Endothelial cell of umbilical vein (primary cell): ENCODE data around the gene EIF4E3. TPM values are rescaled to one million over a fixed set of nuclear protein-coding genes. Genes with fewer than 3 reads are reported as not detected.

Experiments used
- BruUV-seq: library from RNA; stranded (reverse); fragments of 400-500 nt; replicated peaks from 2 replicates; lab custom pipeline; 2021; lab: Mats Ljungman, UMichigan
- CTCF ChIA-PET: fragments of 300-600, 350-600 bp; sonication (Branson Sonifier 250); formaldehyde crosslinking; loops from one replicate; lab custom pipeline; 2021; ENCODE audit warnings: antibody characterized with exemption, inconsistent platforms; lab: Charles Lee
- POLR2A ChIA-PET: fragments of 300-600, 350-600 bp; sonication (Branson Sonifier 250); formaldehyde crosslinking; loops from one replicate; lab custom pipeline; 2021; ENCODE audit warnings: antibody characterized with exemption, inconsistent platforms; lab: Charles Lee
- DNase-seq: peaks from one replicate; pipeline ENCODE4 v3.0.0-alpha.2; 2011; ENCODE audit warnings: low read depth, low spot score
- FAIRE-seq: peaks from 2 replicates; lab custom pipeline; 2011; peaks lifted over from hg19 to GRCh38; lab: Jason Lieb, UNC
- H2AFZ ChIP-seq: 2 replicates; pipeline ENCODE4 v1.6.0; 2012; ENCODE audit warnings: low read depth, low read length, control low read depth, inconsistent platforms
- H3K27ac ChIP-seq: 2 replicates; pipeline ENCODE4 v1.5.1; 2011; ENCODE audit warnings: low read depth, mild to moderate bottlenecking, control low read depth, low read length, moderate library complexity; ENCODE audit not compliant: insufficient read depth
- H3K27me3 ChIP-seq, 2 experiments: 2 replicates each; pipeline versions ENCODE4 v1.6.0 to v1.6.1; 2011; ENCODE audit warnings: low read length in 2 of 2, mixed read lengths in 1 of 2; ENCODE audit not compliant: control insufficient read depth in 2 of 2, insufficient read depth in 2 of 2
- H3K36me3 ChIP-seq, 2 experiments: 2 replicates in 1 of 2; 3 replicates in 1 of 2; pipeline ENCODE4 v1.5.1; 2011; ENCODE audit warnings: low read length in 2 of 2, mild to moderate bottlenecking in 1 of 2, moderate library complexity in 1 of 2; ENCODE audit not compliant: control insufficient read depth in 2 of 2, insufficient read depth in 2 of 2; ENCODE audit errors: extremely low read depth in 1 of 2
- H3K4me1 ChIP-seq: 3 replicates; pipeline ENCODE4 v1.5.1; 2011; ENCODE audit warnings: mild to moderate bottlenecking, low read length; ENCODE audit not compliant: control insufficient read depth, insufficient read depth; ENCODE audit errors: extremely low read depth
- H3K4me2 ChIP-seq: 2 replicates; pipeline ENCODE4 v1.6.1; 2011; ENCODE audit warnings: low read length, control low read depth, mixed read lengths; ENCODE audit not compliant: insufficient read depth
- H3K4me3 ChIP-seq, 3 experiments: fragments of 200-600 bp in 1 of 3; sonication (generic), shearing (Covaris generic) in 1 of 3; replicated peaks in 1 of 3; 2 replicates each; pipeline ENCODE4 v1.5.1; 2011 to 2016; ENCODE audit warnings: control low read depth in 3 of 3, low read length in 3 of 3, mild to moderate bottlenecking in 2 of 3, inconsistent platforms in 1 of 3, low read depth in 1 of 3, moderate library complexity in 1 of 3; ENCODE audit not compliant: insufficient read depth in 1 of 3
- H3K79me2 ChIP-seq: 2 replicates; pipeline ENCODE4 v1.6.0; 2012; ENCODE audit warnings: low read length, inconsistent platforms; ENCODE audit not compliant: control insufficient read depth, insufficient read depth
- H3K9ac ChIP-seq: replicated peaks from 2 replicates; pipeline ENCODE3; 2011; ENCODE audit warnings: low read length, control low read depth; ENCODE audit not compliant: insufficient read depth; ENCODE audit errors: extremely low read depth
- H3K9me1 ChIP-seq: replicated peaks from 3 replicates; pipeline ENCODE4 v1.6.0; 2011; ENCODE audit warnings: mild to moderate bottlenecking, low read length; ENCODE audit not compliant: control insufficient read depth, insufficient read depth; ENCODE audit errors: extremely low read depth
- H3K9me3 ChIP-seq: replicated peaks from 2 replicates; pipeline ENCODE4 v1.5.1; 2012; ENCODE audit warnings: low read length, inconsistent platforms; ENCODE audit not compliant: control insufficient read depth, insufficient read depth
- H4K20me1 ChIP-seq: replicated peaks from 2 replicates; pipeline ENCODE3; 2011; ENCODE audit warnings: mild to moderate bottlenecking, low read length; ENCODE audit not compliant: control insufficient read depth, insufficient read depth; ENCODE audit errors: extremely low read depth
- FOS ChIP-seq: IDR thresholded peaks from 2 replicates; pipeline ENCODE4 v1.6.1; 2011; ENCODE audit warnings: mild to moderate bottlenecking, low read length, moderate library complexity, borderline replicate concordance; ENCODE audit not compliant: insufficient read depth
- JUN ChIP-seq: IDR thresholded peaks from 2 replicates; pipeline ENCODE4 v1.6.1; 2011; ENCODE audit warnings: borderline replicate concordance, low read depth; ENCODE audit not compliant: insufficient read length, insufficient read depth
- MYC ChIP-seq: IDR thresholded peaks from one replicate; pipeline ENCODE4 v1.6.1; 2011; ENCODE audit warnings: mild to moderate bottlenecking, low read depth, low read length
- POLR2A ChIP-seq: IDR thresholded peaks from 2 replicates; pipeline ENCODE4 v1.6.1; 2012; ENCODE audit warnings: low read depth, mild to moderate bottlenecking, control low read depth, low read length
- POLR2AphosphoS5 ChIP-seq: IDR thresholded peaks from 2 replicates; pipeline ENCODE4 v1.6.1; 2012; ENCODE audit warnings: low read depth, mild to moderate bottlenecking, control low read depth, low read length, moderate library complexity; ENCODE audit not compliant: insufficient read depth
- dilution Hi-C: fragments of 300-500 bp; cut with MboI; formaldehyde crosslinking; loops from one replicate; pipeline ENCODE4 v1.15.0; 2019; ENCODE audit warnings: low sequenced_read_pairs; ENCODE audit not compliant: extremely low pct_ligation_motif_present
- intact Hi-C: fragments of 100-400 bp; cut with micrococcal nuclease; formaldehyde crosslinking; loops from one replicate; pipeline ENCODE4 v1.10.0; 2022
- polyA plus RNA-seq, 4 experiments: library from polyadenylated mRNA; depleted of rRNA in 3 of 4; stranded (reverse) in 3 of 4; unstranded in 1 of 4; fragments of >200 nt; gene quantifications; 2 replicates each; pipeline versions ENCODE4 v1.2.1 to v1.2.3, GENCODE V29; 2011 to 2012; ENCODE audit warnings: missing spikeins in 1 of 4
- total RNA-seq: library from RNA; stranded (reverse); gene quantifications from 2 replicates; pipeline ENCODE4 v1.2.3, GENCODE V29; 2021
- TF ChIP-seq, protein P1 (sequence below), 2 donors: IDR thresholded peaks; 1 replicate in 1 of 2; 2 replicates in 1 of 2; pipeline ENCODE4 v1.5.1; 2011; ENCODE audit warnings: low read length in 2 of 2, mild to moderate bottlenecking in 2 of 2, moderate library complexity in 2 of 2, control low read depth in 1 of 2, inconsistent platforms in 1 of 2, low read depth in 1 of 2; ENCODE audit not compliant: insufficient read depth in 1 of 2; ENCODE audit errors: extremely low read depth in 1 of 2
- TF ChIP-seq, protein P2 (sequence below): IDR thresholded peaks from 2 replicates; pipeline ENCODE4 v1.6.1; 2011; ENCODE audit not compliant: insufficient read depth, insufficient read length

The EIF4E3 gene
- total and polyA plus RNA-seq, 2 donors (not counting 3 experiments of a cell fraction or from before 2014, with no cell fraction given): 1.3 to 4.9 TPM

DNA sequence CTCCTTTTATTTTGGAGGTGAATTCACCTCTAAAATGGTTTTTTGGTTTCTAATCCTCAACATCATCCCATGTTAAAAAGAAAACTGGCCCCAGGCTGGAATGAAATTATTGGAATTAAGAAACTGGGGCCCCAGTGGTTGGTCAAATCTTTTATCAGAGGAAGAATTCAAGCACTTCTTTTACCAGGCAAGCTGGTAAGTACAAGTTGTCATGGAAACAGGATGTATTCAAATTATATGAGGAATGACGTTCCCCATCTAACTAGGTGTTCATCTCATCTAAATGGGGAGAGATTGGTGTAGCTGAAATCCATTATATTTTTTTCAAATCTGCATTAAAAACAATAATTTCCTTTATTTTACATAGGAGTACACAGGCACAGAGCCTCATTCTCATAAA is 9.7 kb upstream of the EIF4E3 start:
- DNase-seq: no peak
- Histone ChIP-seq H3K36me3 (no peaks in the 10 kb centered on the region), H3K27me3 (peaks cover 6 to 31% of the 10 kb centered on the region in 2 experiments), H3K9me1 (no peaks in the 10 kb centered on the region), H3K9me3 (no peaks in the 10 kb centered on the region), H3K4me2 (no peak overlapping the region), H3K9ac (no peak overlapping the region), H2AFZ (no peak overlapping the region), H3K79me2 (no peaks in the 10 kb centered on the region), H3K4me3 (no peak overlapping the region), H3K4me1 (no peaks in the 10 kb centered on the region), H4K20me1 (no peaks in the 10 kb centered on the region), H3K27ac (no peak overlapping the region)
- intact Hi-C loops (loop anchor here (5.0 kb wide), 1 partner anchor 1352 kb away; no protein-coding TSS in a partner anchor), dilution Hi-C loops (no loop called here)
- ChIA-PET CTCF (no interaction called here), POLR2A (no interaction called here)
- no peak for FAIRE-seq
- no TSS peak for BruUV-seq
- TF ChIP-seq, protein P1, sequence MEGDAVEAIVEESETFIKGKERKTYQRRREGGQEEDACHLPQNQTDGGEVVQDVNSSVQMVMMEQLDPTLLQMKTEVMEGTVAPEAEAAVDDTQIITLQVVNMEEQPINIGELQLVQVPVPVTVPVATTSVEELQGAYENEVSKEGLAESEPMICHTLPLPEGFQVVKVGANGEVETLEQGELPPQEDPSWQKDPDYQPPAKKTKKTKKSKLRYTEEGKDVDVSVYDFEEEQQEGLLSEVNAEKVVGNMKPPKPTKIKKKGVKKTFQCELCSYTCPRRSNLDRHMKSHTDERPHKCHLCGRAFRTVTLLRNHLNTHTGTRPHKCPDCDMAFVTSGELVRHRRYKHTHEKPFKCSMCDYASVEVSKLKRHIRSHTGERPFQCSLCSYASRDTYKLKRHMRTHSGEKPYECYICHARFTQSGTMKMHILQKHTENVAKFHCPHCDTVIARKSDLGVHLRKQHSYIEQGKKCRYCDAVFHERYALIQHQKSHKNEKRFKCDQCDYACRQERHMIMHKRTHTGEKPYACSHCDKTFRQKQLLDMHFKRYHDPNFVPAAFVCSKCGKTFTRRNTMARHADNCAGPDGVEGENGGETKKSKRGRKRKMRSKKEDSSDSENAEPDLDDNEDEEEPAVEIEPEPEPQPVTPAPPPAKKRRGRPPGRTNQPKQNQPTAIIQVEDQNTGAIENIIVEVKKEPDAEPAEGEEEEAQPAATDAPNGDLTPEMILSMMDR (IDR thresholded peaks at IDR 0.05; ENCODE audit: extremely low read depth in 1 of 2, insufficient read depth in 1 of 2, low read depth in 1 of 2, low read length in 2 of 2): no peak
- no peak for TF ChIP-seq MYC
- TF ChIP-seq POLR2AphosphoS5: no peak
- TF ChIP-seq JUN: no peak
- TF ChIP-seq, protein P2, sequence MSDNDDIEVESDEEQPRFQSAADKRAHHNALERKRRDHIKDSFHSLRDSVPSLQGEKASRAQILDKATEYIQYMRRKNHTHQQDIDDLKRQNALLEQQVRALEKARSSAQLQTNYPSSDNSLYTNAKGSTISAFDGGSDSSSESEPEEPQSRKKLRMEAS: no peak
- TF ChIP-seq POLR2A: no peak
- no peak for TF ChIP-seq FOS
